ENCODE data around the gene CEP170B.
"Not testable (repeated sequence)": the region's sequence is repeated elsewhere in the genome, so short reads cannot be mapped to it uniquely, and the experiment has no call there.

CEP170B gene

GRCh38 chr14:104888489-104889374 is 23.7 kb downstream of the CEP170B start:
- in situ Hi-C loops (cut with MboI; ENCODE audit: low sequenced_read_pairs) = no loop called here

GRCh38 chr14:104889375-104889757 is 24.3 kb downstream of the CEP170B start:
- in situ Hi-C loops (cut with MboI; ENCODE audit: low sequenced_read_pairs) = no loop called here

GRCh38 chr14:104890292-104890691 is 25.2 kb downstream of the CEP170B start:
- in situ Hi-C loops (cut with MboI; ENCODE audit: low sequenced_read_pairs) = not testable (repeated sequence)

- in situ Hi-C loops (cut with MboI; ENCODE audit: low sequenced_read_pairs) = no loop called here
Measured at GRCh38 chr14:104891121-104891551, 26.1 kb downstream of the CEP170B start.

- in situ Hi-C loops (cut with MboI; ENCODE audit: low sequenced_read_pairs) = no loop called here
Measured at GRCh38 chr14:104891664-104892530, 26.8 kb downstream of the CEP170B start.

- in situ Hi-C loops (cut with MboI; ENCODE audit: low sequenced_read_pairs) = no loop called here
Measured at GRCh38 chr14:104892531-104893434, 27.7 kb downstream of the CEP170B start.

- in situ Hi-C loops (cut with MboI; ENCODE audit: low sequenced_read_pairs) = no loop called here
Measured at GRCh38 chr14:104893435-104894207, 28.6 kb downstream of the CEP170B start.

- in situ Hi-C loops (cut with MboI; ENCODE audit: low sequenced_read_pairs) = no loop called here
Measured at GRCh38 chr14:104894331-104895206, 29.5 kb downstream of the CEP170B start.

GRCh38 chr14:104895207-104895785 is 30.2 kb downstream of the CEP170B start:
- in situ Hi-C loops (cut with MboI; ENCODE audit: low sequenced_read_pairs) = no loop called here

- in situ Hi-C loops (cut with MboI; ENCODE audit: low sequenced_read_pairs) = no loop called here
Measured at GRCh38 chr14:104895786-104896661, 31.0 kb downstream of the CEP170B start.

- in situ Hi-C loops (cut with MboI; ENCODE audit: low sequenced_read_pairs) = no loop called here
Measured at GRCh38 chr14:104897330-104898194, 32.5 kb downstream of the CEP170B start.

GRCh38 chr14:104898195-104898558 is 33.1 kb downstream of the CEP170B start:
- in situ Hi-C loops (cut with MboI; ENCODE audit: low sequenced_read_pairs) = no loop called here

- in situ Hi-C loops (cut with MboI; ENCODE audit: low sequenced_read_pairs) = no loop called here
Measured at GRCh38 chr14:104898870-104899510, 33.9 kb downstream of the CEP170B start.

GRCh38 chr14:104899781-104900180 is 34.7 kb downstream of the CEP170B start:
- in situ Hi-C loops (cut with MboI; ENCODE audit: low sequenced_read_pairs) = no loop called here

GRCh38 chr14:104900639-104901512 is 35.8 kb downstream of the CEP170B start:
- in situ Hi-C loops (cut with MboI; ENCODE audit: low sequenced_read_pairs) = no loop called here
